Stimulated activated CD8-positive, alpha-beta memory T cell treated with anti-CD3 and anti-CD28 coated beads, Interleukin-7, amount 100 ng/mL, for 1 hour (primary cell): ENCODE data around the gene SSBP4.

Experiments used
- DNase-seq, 2 donors: peaks; one replicate each; pipeline ENCODE4 v3.0.0-alpha.2; 2020; ENCODE audit warnings: low read depth in 2 of 2

Gene SSBP4

DNA sequence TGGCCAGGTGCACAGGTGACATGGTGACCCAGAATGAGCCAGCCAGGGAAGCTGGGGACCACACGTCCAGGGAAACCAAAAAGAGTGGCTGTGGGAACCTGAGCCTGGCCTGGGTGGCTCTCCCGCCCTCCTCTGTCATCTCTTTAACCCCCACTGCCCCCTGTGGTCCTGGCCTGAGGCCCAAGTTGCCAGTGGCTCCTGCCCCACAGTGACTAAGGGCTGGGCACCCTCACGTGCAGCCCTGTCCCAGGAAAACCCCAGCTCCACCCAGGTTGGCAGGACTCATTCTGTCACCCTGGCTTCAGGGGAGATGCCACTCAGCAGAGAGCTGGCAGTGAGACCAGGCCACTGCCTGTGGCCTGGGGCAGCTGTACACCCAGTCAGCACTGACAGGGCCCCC lies 49.3 kb downstream of the SSBP4 start:
- no peak for DNase-seq

DNA sequence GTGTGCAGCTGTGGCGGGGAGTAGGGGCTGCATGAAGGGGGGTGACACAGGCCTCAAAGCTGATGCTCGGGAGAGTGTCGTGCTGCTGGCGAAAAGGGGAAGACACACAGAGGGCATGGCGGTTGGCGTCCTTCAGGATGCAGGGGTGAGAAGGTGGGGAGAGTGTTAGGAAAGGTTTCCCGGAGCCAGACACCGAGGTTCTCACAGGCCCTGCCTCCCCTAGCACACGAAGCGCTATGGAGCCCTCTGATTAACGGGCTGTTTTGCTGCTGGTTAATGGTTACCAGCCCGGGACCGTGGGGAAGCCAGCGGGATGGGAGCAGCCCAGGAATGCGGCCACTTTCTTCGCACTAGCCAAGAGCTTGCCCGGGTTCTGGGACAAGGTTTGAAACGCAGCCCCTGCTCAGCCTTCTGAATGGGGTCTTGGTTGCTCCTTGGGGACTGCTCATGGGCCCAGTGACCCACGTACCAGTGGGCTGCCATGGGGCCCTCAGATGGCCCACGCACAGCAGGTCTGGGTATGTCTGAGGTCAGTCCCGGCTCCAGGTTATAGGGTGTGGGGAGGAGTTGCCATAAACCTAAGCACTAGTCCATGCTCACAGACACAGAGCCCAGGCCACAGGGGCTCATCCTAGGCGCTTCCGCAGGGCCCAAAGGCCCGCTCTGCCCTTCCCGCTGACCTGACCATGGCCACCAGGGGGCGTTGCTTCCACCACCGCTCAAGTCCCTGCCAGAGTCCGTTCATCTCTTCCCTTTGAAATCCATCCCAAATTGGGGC lies 50.1 kb downstream of the SSBP4 start:
- DNase-seq: peak in 1 of 2 donors; percentile 32

GRCh38 chr19:18470787-18471186 lies 51.6 kb downstream of the SSBP4 start:
- no peak for DNase-seq

GRCh38 chr19:18473003-18473705 lies 54.0 kb downstream of the SSBP4 start:
- no peak for DNase-seq

GRCh38 chr19:18473706-18474087 lies 54.5 kb downstream of the SSBP4 start:
- DNase-seq: no peak

DNA sequence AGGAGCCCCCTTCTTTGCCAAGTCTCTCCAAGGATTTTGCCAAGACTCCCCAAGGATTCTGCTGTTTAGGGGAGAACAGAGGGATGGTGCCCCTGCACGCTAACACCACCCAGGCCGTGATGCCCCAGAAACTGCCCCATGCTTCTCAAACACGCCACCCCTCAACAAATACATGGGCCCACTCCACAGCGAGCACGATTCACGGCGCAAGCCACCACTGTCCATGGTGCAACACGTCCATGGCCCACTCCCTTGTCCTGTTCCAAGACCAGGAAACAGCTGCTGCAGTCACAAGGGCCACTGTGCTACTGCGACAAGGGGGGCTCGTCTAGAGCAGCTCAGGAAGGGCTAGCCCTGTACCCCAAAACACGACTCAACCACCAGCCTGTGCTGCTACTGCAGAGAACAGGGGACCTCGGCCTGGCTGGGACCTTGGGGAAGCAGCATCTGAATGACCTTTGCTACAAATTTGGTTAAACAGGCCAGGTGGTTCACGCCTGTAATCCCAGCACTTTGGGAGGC lies 55.2 kb downstream of the SSBP4 start:
- DNase-seq: no peak

- DNase-seq: no peak
Observed at GRCh38 chr19:18475004-18475453, 55.8 kb downstream of the SSBP4 start.

GRCh38 chr19:18475762-18476331 lies 56.6 kb downstream of the SSBP4 start:
- no peak for DNase-seq

DNA sequence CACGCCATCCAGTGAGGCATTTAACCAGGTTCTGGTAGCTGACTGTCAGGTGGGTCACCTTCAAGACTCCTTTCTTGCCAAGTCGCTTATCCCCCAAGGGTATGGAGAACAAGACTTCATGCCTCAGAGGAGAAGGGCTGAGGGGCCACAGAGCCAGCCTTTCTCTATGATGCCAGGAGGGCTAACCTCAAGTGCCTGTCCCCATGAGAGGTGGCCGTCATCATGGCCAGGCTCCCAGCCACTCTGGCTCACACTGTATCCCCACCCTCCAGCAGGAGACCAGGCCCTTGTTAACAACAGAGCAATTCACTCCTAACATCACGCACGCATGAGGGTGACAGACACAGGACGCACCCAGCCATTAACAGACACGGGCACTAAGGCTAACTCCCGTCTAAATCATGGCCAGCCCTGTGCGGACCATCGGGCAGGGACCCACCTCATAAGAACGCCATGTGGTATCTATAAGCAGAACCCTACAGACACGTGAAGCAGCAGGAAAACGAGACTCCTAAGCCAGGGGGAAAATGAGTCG lies 57.4 kb downstream of the SSBP4 start:
- no peak for DNase-seq

DNA sequence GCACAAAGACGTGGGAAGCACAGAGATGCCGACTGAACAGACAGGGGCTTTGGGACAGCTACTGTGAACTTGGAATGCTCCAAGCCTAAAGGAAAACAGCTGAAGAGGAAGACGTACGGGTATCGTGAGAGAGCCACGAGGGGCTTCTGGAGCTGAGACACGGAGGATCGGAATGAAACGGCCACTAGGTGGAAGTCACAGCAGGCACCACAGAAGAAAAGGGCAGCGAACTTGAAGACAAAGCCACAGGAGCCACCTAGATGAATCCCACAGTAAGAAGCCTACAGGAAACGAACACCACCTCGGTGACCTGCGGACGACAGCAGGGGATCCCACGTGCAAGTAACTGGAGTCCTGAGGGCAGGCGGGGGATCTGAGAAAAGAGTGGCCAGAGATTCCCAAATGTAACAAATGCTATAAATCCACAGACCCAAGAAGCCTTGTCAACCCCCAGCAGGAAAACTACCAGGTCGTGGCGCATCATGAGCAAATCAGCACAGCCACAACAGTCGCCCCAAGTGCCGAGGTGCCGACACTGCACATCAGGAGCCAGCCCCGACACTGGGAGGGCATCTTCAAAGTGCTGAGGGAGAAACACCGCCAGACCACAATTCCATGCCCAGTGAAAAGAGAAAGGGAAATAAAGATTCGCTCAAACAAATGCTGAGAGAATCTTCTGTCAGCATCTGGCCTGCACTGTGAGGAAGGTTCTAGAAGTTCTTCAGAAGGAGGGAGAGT lies 58.0 kb downstream of the SSBP4 start:
- DNase-seq: no peak

- DNase-seq: no peak
Observed at GRCh38 chr19:18477974-18478373, 58.8 kb downstream of the SSBP4 start.

DNA sequence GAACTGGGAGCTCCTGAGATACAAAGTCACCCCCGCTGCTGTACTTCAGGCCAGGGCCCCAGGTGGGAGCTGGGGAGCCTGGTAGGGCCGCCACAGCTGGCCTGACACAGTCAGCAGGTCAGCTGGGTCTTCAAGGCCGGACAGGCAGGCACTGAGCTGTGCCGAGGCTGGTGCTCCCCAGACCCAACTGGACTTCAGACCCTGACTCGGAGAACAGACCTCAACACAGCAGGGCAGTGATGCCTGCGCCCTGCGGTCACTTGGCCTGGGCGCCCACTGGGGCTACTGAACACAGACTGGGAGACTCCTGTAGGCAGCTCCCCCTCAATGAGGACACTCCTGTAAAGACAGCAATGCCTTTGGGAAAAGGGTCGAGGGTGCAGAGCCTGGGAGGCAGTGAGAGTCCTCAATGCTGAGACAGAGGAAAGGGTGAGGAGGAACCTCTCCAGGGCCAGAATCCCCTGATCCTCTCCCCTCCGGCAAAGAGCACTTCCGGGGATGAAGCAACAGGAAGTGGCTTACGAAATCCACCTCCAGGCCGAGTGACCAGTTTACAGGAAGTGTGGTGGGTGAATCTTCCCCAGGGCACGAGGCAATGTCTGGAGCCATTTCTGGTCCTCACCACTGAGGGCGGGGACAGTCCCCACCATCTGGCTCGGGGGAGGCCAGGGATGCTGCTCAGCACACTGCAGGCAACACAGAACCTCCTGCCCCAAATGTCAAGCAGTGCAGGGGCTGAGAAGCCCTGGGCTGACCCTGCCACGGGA lies 59.5 kb downstream of the SSBP4 start:
- peak in 1 of 2 donors; percentile 24 for DNase-seq

- DNase-seq: no peak
Observed at GRCh38 chr19:18480006-18480691, 61.0 kb downstream of the SSBP4 start.

DNA sequence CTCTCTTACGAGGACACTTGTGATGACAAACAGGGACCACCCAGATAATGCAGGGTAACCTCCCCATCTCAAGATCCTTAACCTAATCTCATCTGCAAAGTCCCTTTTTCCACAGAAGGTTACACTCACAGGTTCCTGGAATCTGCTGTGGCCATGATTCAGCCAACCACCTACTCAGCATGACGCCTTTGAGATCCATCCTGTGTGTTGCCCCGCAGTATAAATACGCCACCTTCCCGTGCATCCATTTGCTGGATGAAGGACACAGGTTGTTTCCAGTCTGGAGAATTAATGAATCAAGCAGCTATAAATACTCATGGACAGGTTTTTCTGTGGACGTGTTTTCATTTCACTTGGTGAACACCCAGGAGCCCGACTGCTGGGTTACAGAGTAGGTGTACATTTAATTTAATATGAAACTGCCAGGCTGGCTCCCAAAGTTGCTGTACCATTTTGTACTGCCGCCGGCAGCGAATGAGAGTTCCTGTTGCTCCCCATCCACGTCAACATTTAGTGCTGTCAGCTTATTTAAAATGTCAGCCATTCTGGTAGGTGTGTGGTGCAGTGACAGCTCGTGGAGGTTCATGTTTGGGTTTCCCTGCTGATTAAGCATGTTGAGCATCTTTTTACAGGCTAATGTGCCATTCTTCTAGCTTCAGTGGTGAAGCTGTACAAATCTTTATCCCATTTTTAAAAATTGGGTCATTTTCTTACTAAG lies 62.5 kb downstream of the SSBP4 start:
- DNase-seq: no peak

DNA sequence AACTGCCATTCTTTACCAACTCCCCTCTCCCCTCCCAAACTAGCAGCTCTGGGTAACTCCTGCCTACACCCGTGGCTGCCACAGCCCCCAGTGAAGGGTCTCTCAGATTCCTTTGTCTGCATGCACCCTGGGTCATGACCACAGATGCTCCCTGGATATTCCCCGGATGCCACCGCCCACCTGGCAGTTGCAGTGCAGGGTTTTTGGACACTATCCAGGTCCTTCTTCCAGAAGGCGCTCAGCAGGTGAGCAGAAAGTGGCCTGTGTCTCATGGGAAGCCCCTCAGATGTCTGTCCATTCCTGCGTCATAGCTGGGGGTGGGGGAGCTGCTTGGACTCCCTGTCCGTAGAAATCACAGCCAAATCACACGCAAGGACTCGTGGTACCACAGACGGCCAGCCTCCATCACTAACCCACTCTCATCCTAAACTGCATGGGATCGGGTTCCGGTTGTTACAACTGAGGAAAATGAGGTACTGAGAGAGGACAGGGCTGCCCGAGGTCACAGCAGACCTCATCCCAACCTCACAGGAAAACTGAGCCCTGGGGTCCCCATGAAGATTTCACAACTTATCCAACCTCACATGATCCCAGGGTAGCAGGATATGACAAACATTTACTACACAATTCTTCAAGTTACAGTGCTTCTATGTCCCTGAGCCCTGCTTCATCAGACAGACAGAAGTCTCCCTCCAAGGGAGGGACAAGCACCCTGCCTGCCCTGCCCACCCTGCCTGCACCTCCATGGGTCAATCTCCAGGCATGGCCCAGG lies 64.1 kb downstream of the SSBP4 start:
- no peak for DNase-seq
